Neuron (in vitro differentiated cells): ENCODE data around the gene VPS51.
"Not testable (repeated sequence)": the region's sequence is repeated elsewhere in the genome, so short reads cannot be mapped to it uniquely, and the experiment has no call there.

Experiments used
- H2AFZ ChIP-seq: one replicate; pipeline ENCODE4 v1.6.1; 2013; ENCODE audit warnings: low read depth, mild to moderate bottlenecking, inconsistent platforms, low read length, moderate library complexity
- H3K27me3 ChIP-seq: one replicate; pipeline ENCODE4 v1.6.1; 2013; ENCODE audit warnings: low read length; ENCODE audit not compliant: insufficient read depth
- H3K36me3 ChIP-seq: one replicate; pipeline ENCODE4 v1.6.1; 2013; ENCODE audit warnings: low read length; ENCODE audit not compliant: insufficient read depth
- H3K4me1 ChIP-seq: one replicate; pipeline ENCODE4 v1.6.1; 2013; ENCODE audit warnings: low read length; ENCODE audit not compliant: insufficient read depth
- H3K4me3 ChIP-seq: 2 replicates; pipeline ENCODE4 v1.5.1; 2013; ENCODE audit warnings: mild to moderate bottlenecking, low read length, moderate library complexity
- H3K9me3 ChIP-seq: one replicate; pipeline ENCODE4 v1.6.1; 2013; ENCODE audit warnings: low read length

The VPS51 gene

DNA sequence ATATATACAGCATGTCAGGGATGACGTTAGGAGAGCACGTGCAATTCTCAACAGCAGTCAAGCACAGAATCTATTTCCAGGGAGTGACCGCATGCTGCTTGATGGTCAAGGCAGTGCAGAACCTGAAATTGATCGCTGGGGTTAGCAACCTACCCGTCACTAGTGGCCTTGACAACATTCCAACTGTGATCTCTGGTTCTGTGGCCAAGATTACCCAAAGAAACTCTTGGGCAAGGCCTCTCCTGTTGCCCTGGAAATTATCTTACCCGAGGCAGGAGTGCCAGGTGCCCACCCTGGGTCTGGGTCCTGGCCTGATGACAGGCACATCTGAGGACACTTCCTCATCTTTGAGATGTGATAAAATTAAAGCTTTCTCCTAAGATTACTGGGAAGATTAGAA is 17.8 kb downstream of the VPS51 start:
- H3K4me3 ChIP-seq, result no peak overlapping the region
- H3K9me3 ChIP-seq, result no peaks in the 10 kb centered on the region

DNA sequence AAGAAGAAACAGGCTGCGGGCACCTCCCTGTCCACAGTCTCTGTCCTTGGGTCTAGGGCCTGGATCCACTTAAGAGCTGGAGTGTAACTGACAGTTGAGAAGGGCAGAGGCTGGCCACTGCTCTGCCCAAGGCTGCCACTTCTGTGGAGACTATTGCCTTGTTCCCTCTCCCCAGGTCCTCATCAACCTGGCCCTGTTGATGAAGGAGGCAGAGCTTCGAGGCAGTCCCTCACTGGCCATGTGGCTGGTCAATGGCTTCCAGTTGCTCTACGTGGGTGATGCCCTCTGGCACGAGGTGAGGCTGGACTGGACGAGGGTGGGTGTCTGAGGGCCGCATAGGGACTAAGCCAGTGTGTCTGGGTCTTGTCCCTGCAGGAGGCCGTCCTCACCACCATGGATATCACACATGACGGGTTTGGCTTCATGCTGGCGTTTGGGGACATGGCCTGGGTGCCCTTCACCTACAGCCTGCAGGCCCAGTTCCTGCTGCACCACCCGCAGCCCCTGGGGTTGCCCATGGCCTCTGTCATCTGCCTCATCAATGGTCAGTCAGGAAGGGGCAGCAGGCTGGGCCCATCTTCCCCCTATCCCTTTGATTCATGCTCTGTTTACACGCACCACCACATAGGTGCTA is 18.6 kb downstream of the VPS51 start:
- no peaks in the 10 kb centered on the region for H3K9me3 ChIP-seq

More for the DNA sequence above, 17.8 kb downstream of the VPS51 start:
- H3K4me1 ChIP-seq, result peaks cover 47% of the 10 kb centered on the region
- no peaks in the 10 kb centered on the region for H3K27me3 ChIP-seq
- peaks cover 33% of the 10 kb centered on the region for H3K36me3 ChIP-seq
- no peak overlapping the region for H2AFZ ChIP-seq

DNA sequence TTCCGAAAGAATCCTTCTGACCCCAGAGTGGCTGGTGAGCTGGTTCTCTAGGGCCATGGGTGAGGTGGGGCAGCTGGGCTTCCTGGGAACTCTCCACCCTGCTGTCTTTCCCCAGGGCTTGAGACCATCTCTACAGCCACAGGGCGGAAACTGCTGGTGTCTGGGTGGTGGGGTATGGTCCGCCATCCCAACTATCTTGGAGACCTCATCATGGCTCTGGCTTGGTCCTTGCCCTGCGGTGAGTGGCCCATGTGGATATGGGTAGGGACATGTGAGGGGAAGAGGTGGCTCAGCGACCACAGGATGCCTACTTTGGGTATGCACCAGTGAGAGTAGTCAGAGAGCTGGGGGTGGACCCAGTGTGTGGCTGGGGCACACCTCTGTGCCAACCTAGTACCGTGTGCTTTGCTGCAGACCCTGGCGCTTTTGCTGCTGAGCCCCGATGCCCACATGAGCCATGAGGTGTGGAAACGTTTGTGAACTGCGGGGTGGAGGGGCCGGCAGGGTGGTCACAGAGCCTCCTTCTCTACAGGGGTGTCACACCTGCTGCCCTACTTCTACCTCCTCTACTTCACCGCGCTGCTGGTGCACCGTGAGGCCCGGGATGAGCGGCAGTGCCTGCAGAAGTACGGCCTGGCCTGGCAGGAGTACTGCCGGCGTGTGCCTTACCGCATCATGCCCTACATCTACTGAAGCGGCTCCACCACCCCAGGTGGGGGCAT is 19.5 kb downstream of the VPS51 start:
- Histone ChIP-seq H2AFZ (no peak overlapping the region), H3K9me3 (no peaks in the 10 kb centered on the region), H3K4me1 (peaks cover 45% of the 10 kb centered on the region), H3K36me3 (peaks cover 43% of the 10 kb centered on the region), H3K27me3 (no peaks in the 10 kb centered on the region), H3K4me3 (no peak overlapping the region)

More for the DNA sequence above, 18.6 kb downstream of the VPS51 start:
- Histone ChIP-seq H3K4me3 (no peak overlapping the region), H3K36me3 (peaks cover 35% of the 10 kb centered on the region), H3K4me1 (peaks cover 47% of the 10 kb centered on the region), H3K27me3 (no peaks in the 10 kb centered on the region), H2AFZ (no peak overlapping the region)

DNA sequence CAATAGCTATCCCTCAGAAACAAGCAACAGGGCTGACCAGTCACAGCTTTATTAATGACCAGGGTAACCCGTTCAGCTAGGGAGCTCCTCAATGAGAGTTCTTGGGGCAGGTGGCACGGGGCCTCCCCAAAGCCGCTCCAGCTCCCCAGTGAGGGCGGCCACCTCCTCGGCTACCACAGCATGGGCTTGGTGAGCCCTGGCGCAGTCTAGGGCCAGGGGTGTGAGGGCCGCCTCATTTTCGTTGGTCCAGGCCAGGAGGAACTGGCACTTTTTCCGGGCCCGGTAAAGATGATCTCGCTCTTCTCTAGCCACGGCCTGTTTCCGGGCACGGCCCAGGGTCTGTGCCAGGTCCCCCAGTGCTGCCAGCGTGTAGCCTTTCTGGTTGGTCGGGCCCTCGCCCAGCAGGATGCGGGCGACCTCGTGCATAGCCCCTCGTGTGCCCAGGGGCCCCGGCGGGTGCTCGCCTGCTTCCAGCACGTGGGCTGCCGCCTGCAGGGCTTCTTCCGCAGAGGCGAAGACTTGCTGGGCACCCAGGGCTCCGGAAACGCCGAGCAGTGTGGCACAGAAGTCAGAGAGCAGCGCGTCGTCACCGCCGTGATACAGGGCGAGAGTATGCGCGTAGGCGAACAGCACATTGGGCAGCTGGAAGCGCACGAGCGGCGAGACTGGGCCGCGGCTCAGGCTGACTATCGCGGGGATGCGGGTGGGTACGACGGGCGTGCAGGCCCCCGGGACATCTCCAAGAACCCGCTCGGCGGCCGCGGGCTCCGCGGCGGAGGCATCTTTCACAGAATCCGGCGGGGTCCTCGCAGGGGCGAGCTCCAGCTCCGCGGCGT is 20.6 kb downstream of the VPS51 start:
- H3K27me3 ChIP-seq, result no peaks in the 10 kb centered on the region
- H3K36me3 ChIP-seq, result peaks cover 48% of the 10 kb centered on the region

DNA sequence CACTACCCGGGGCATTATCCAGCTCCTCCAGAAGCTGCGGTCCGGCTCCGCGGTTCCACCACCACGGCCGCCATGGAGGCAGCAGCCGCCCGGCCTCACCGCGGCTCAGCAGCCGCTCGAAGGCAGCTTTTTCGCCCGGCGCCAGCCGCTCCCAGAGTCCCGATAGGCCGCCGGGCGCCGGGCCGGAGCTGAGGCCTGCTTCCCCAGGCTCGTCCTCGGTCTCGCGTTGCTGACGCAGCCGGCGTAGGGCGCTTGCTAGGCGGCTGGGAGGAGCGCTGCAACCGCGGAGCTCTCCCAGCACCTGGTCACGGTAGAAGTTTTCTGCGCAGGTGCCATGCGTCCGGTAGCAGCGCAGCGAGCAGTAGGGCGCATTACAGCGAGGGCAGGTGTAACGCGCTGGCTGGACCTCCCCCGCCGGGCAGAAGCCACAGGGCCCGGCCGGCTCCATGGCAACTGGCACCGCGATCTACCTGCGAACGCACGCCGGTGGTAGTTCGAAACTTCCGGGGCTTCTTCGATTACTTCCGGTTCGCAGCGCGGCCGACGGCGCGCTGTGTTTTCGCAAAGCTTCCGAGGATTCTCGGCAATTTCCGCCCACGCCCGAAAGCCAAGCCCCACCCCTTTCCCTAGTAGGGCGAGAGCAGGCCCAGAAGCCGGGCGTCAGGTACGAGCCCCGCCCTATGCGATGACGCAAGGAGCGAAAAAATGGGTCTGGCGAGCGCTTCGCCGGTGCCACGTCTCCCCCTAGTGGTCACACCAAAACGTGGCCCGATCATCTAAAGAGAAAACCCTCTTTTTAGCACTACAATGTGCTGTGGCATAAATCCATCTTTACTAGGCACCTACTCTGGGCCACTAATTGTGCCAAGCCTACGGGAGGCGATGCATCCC is 21.4 kb downstream of the VPS51 start, which contains the start of gene ZNHIT2:
Gene ZNHIT2, minus strand, starts transcription at position 496 of the 891 bp plus-strand sequence. Its CDS starts 48 bp downstream, at position 448.
- H3K36me3 ChIP-seq, result peaks cover 48% of the 10 kb centered on the region
- no peaks in the 10 kb centered on the region for H3K27me3 ChIP-seq
- peaks cover 41% of the 10 kb centered on the region for H3K4me1 ChIP-seq
- no peaks in the 10 kb centered on the region for H3K9me3 ChIP-seq
- H2AFZ ChIP-seq, result no peak within 1 kb of the TSS
- H3K4me3 ChIP-seq, result peak within 1 kb of the TSS; percentile 73

More for the DNA sequence above, 20.6 kb downstream of the VPS51 start:
- Histone ChIP-seq H2AFZ (no peak overlapping the region), H3K4me3 (peak overlapping the region; percentile 73), H3K4me1 (peaks cover 43% of the 10 kb centered on the region), H3K9me3 (no peaks in the 10 kb centered on the region)

DNA sequence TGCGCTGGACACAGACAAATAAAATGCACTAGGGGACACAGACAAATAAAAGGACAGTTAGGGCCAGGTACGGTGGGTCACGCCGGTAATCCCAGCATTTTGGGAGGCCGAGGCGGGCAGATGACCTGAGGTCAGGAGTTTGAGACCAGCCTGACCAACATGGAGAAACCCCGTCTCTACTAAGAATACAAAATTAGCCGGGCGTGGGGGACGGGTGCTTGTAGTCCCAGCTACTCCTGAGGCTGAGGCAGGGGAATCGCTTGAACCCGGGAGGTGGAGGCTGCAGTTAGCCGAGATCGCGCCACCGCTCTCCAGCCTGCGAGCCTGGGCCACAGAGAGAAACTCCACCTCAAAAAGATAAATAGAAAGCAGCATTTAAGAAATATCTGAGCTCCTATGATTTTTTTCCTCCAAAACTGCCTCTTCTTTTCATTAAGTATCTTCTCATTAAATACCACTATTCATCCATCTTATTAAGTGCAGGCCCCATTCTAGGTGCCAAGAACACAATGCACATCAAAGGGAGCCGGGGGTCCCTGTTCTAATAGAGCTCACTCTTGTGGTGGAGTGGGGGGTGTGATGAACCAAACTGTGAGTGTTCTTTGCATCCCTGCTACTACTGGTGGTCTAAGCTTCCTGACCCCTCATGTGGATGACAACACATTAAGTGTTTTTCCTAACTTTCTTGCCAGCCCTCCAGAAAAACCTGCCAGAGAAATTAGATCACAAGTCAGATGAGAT is 22.3 kb downstream of the VPS51 start:
- Histone ChIP-seq H3K27me3 (no peaks in the 10 kb centered on the region), H3K4me3 (peak overlapping the region; percentile 7), H3K36me3 (peaks cover 48% of the 10 kb centered on the region), H2AFZ (no peak overlapping the region), H3K4me1 (peaks cover 40% of the 10 kb centered on the region), H3K9me3 (no peaks in the 10 kb centered on the region)

DNA sequence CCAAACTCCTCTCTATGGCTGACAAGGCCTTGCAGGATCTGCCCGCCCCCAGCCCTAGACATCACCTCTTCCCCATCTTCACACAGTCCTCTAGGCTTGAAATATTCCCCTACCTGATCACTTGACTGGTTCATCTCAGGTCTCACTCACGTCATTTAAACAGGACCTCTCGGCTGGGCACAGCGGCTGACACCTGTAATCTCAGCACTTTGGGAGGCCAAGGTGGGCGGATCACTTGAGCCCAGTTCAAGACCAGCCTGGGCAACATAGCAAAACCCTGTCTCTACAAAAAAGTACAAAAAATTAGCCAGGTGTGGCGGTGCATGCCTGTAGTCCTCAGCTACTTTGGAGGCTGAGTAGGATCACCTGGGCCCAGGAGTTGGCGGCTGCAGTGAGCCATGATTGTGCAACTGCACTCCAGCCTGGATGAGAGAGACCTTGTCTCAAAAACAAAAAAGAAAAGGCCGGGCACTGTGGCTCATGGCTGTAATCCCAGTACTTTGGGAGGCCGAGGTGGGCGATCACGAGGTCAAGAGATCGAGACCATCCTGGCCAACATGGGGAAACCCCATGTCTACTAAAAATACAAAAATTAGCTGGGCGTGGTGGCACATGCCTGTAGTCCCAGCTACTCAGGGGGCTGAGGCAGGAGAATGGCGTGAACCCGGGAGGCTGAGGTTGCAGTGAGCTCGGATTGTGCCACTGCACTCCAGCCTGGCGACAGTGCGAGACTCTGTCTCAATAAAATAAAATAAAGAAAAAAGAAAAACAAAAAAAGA is 23.1 kb downstream of the VPS51 start:
- H3K27me3 ChIP-seq, H2AFZ ChIP-seq, H3K9me3 ChIP-seq, H3K4me3 ChIP-seq: not testable (repeated sequence)
- peaks cover 45% of the 10 kb centered on the region for H3K36me3 ChIP-seq
- peaks cover 37% of the 10 kb centered on the region for H3K4me1 ChIP-seq

DNA sequence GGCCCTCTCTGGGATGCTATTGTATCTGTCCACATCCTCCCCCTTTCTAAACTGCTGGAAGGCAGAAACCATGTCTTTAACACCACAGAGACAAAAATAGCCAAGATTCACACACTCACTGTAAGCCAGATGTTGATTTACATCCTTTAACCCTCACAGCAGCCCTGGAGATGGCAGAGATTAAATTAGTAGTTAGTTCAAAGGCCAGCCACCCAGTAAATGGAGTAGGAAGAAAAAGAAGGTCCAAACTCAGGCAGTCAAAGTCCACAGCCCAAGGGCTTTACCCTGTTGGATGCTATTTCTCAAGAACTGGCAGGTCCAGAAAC is 23.6 kb downstream of the VPS51 start:
- Histone ChIP-seq H3K36me3 (peaks cover 46% of the 10 kb centered on the region), H3K4me3 (no peak overlapping the region), H2AFZ (no peak overlapping the region), H3K9me3 (no peaks in the 10 kb centered on the region), H3K27me3 (no peaks in the 10 kb centered on the region), H3K4me1 (peaks cover 37% of the 10 kb centered on the region)

DNA sequence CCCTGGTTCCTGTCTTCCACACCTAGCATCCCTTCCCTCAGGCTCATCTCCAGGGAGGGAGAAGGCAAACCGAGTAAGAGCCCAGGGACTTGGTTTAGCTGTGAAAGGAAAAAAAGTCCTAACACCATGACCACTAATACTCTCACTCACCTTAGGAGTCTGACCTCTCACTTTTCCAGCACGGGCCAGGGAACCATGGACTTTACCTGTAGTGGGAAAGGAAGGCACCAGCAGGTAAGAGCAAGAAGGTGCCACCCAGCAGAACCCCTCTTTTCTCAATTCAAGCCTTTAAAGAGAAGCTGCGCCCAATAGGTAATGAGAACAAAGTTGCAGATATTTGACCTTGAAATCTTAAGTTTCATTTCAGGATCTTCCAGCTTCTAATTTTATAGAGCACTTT is 24.8 kb downstream of the VPS51 start:
- H3K4me1 ChIP-seq, result peaks cover 27% of the 10 kb centered on the region
- peak overlapping the region; percentile 93 for H3K4me3 ChIP-seq
- H3K27me3 ChIP-seq, result no peaks in the 10 kb centered on the region
- peaks cover 45% of the 10 kb centered on the region for H3K36me3 ChIP-seq
- H2AFZ ChIP-seq, result no peak overlapping the region
- no peaks in the 10 kb centered on the region for H3K9me3 ChIP-seq

DNA sequence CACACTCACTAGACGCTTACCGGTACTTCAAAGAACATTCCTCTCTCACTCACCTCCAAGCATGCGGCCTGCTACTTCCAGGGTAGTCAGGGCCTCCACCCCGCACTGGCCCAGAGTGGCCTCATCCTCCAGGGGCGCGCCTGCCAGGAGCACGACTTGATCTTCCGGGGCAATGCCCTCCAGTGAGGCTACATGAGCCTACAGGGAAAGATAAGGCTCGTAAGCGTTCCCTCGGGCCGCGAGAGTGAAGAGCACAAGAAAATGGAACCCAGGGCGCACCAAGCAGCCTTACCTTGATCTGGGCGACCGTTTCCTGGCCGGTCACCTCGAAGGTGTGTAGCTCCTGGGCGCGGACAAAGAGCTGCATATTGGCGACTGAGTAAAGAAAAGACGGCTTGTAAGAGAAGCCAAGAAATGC is 25.4 kb downstream of the VPS51 start:
- H3K4me3 ChIP-seq, result peak overlapping the region; percentile 93
- no peaks in the 10 kb centered on the region for H3K9me3 ChIP-seq
- no peaks in the 10 kb centered on the region for H3K27me3 ChIP-seq
- H3K4me1 ChIP-seq, result peaks cover 21% of the 10 kb centered on the region
- peaks cover 45% of the 10 kb centered on the region for H3K36me3 ChIP-seq
- H2AFZ ChIP-seq, result no peak overlapping the region

DNA sequence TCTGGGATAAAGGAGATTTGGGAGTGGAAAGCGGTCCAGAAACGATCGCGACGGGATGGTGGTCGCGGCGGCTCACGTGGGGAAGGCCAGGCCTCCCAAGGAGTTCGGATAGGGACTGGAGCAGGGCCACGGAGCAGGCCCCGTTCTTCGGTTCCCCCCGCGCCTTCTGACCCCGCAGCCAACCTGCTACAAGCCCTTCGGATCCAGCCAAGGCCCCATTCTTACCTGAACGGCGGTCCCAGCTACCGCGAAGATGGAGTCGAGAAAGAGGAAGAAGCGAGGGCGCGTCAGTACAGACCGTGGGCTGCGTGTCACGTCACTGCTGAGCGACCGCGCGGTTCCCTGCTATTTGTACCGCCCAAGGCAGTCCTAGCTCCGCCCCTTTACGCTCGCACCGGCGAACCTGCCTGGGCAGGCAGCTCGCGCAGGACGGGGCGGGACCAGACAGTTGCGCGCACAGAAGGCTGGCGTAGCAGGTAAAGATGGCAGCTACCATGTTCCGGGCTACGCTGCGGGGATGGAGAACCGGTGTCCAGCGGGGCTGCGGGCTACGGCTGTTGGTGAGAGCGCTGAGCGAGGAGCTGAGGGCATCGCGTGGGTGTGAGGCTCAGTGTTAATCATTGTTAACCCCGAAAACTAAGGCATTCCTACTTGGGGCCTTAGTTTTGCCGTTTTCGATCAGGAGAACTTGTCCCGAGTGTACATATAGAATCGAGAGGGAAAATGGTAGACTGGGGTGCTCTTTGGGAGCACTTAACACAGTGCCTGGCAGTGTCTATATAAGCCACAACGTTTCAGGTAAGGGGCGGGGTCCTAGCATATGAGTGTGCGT is 26.1 kb downstream of the VPS51 start, which contains the start of the genes FAU and MRPL49:
Gene FAU, minus strand, starts transcription at position 270 of the 832 bp plus-strand sequence. CDS start 321 bp downstream, outside the sequence.
Gene MRPL49, plus strand, starts transcription at position 457 of the 832 bp plus-strand sequence. Its CDS starts 26 bp downstream, at position 483.
- peaks cover 15% of the 10 kb centered on the region for H3K4me1 ChIP-seq
- H3K9me3 ChIP-seq, result no peaks in the 10 kb centered on the region
- no peaks in the 10 kb centered on the region for H3K27me3 ChIP-seq
- H3K36me3 ChIP-seq, result peaks cover 50% of the 10 kb centered on the region
- peak within 1 kb of the TSS; percentile 93 for H3K4me3 ChIP-seq
- H2AFZ ChIP-seq, result no peak within 1 kb of the TSS
